Body of pancreas (tissue), 4 donors: ENCODE results near the gene WDR75. TPM values are rescaled to one million over a fixed set of nuclear protein-coding genes. Genes with fewer than 3 reads are reported as not detected.

Experiments
- ATAC-seq: fragments of 150-250 bp; one replicate; pipeline ENCODE4 v1.9.1; 2016
- DNase-seq, 4 donors: peaks; one replicate each; pipeline ENCODE4 v3.0.0-alpha.2; 2019
- H3K27ac ChIP-seq, 4 donors: fragments of 200-600 bp; sonication (generic); 1 replicate in 3 of 4; 2 replicates in 1 of 4; pipeline versions ENCODE4 v1.5.1 to v1.6.1; 2016 to 2019; ENCODE audit warnings: mild to moderate bottlenecking in 1 of 4, mixed read lengths in 1 of 4, moderate library complexity in 1 of 4
- H3K27me3 ChIP-seq, 2 donors: fragments of 200-600 bp; sonication (generic); one replicate each; pipeline ENCODE4 v1.6.0; 2016; ENCODE audit warnings: mild to moderate bottlenecking in 1 of 2
- H3K36me3 ChIP-seq, 2 donors: fragments of 200-600 bp; sonication (generic); replicated peaks in 1 of 2; 2 replicates each; pipeline ENCODE4 v1.5.1; 2016; ENCODE audit warnings: low read depth in 2 of 2; ENCODE audit not compliant: insufficient read depth in 1 of 2
- H3K4me1 ChIP-seq: fragments of 200-600 bp; sonication (generic); one replicate; pipeline ENCODE4 v1.6.0; 2016
- H3K4me3 ChIP-seq, 2 donors: fragments of 200-600 bp; sonication (generic); 1 replicate in 1 of 2; 2 replicates in 1 of 2; pipeline ENCODE4 v1.5.1; 2016 to 2019
- H3K9me3 ChIP-seq, 3 donors: fragments of 200-600 bp; sonication (generic); 1 replicate in 2 of 3; 2 replicates in 1 of 3; pipeline ENCODE4 v1.5.1; 2016
- POLR2A ChIP-seq, 3 donors: fragments of 450-650 bp; IDR thresholded peaks; one replicate each; pipeline ENCODE4 v1.6.1; 2016; ENCODE audit warnings: antibody characterized with exemption in 3 of 3, mild to moderate bottlenecking in 2 of 3
- WGBS, 2 donors: methylation state at CpG; one replicate each; pipeline ENCODE4 v1.1.5; 2017; 5-methylcytosine and 5-hydroxymethylcytosine counted together
- intact Hi-C: fragments of 100-400 bp; cut with DNase I; formaldehyde crosslinking; loops from one replicate; pipeline ENCODE4 v1.15.1; 2023
- total RNA-seq, 2 donors: library from RNA; depleted of rRNA; stranded (reverse); fragments of >200 nt; gene quantifications; one replicate each; pipeline ENCODE4 v1.1.0, GENCODE V29; 2016
- TF ChIP-seq, protein P1 (sequence below), 7 experiments: fragments of 450-650 bp in 4 of 7; fragments of 200-600 bp in 3 of 7; sonication (generic) in 3 of 7; IDR thresholded peaks; one replicate each; pipeline ENCODE4 v1.5.1; 2016 to 2019; ENCODE audit warnings: antibody characterized with exemption in 7 of 7

The WDR75 gene
- total RNA-seq, 2 donors from 2014 or later = 14.2 to 26.2 TPM

DNA sequence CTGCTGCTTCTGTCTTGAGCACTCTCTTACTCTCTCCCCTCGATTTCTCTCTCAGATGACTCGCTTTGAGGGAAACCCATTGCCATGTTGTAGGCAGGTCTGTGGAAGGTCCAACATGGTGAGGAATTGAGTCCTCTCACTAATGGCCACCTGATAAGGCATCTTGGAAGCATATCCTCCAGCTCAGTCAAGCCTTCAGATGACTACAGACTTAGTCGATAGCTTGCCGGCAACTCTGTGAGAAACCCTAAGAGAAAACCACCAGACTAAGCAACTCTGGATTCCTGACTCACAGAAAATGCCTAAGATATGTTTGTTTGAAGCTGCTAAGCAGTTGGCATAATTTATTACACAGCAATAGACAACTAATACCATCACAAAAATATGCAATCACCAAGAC, 51.2 kb downstream of the WDR75 start:
- H3K36me3 ChIP-seq = no peaks in the 10 kb centered on the region
- TF ChIP-seq POLR2A (IDR thresholded peaks at IDR 0.05) = no peak
- TF ChIP-seq, protein P1, sequence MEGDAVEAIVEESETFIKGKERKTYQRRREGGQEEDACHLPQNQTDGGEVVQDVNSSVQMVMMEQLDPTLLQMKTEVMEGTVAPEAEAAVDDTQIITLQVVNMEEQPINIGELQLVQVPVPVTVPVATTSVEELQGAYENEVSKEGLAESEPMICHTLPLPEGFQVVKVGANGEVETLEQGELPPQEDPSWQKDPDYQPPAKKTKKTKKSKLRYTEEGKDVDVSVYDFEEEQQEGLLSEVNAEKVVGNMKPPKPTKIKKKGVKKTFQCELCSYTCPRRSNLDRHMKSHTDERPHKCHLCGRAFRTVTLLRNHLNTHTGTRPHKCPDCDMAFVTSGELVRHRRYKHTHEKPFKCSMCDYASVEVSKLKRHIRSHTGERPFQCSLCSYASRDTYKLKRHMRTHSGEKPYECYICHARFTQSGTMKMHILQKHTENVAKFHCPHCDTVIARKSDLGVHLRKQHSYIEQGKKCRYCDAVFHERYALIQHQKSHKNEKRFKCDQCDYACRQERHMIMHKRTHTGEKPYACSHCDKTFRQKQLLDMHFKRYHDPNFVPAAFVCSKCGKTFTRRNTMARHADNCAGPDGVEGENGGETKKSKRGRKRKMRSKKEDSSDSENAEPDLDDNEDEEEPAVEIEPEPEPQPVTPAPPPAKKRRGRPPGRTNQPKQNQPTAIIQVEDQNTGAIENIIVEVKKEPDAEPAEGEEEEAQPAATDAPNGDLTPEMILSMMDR (IDR thresholded peaks at IDR 0.05) = no peak
- no peaks in the 10 kb centered on the region for H3K9me3 ChIP-seq
- no peaks in the 10 kb centered on the region for H3K27me3 ChIP-seq
- intact Hi-C loops = no loop called here
- H3K4me3 ChIP-seq = no peak overlapping the region
- no peaks in the 10 kb centered on the region for H3K4me1 ChIP-seq
- H3K27ac ChIP-seq = no peak overlapping the region
- DNase-seq (no peak), ATAC-seq (no peak)
- WGBS, 2 donors = 82 to 92% methylated on average over 4 of the region's 4 CpGs

DNA sequence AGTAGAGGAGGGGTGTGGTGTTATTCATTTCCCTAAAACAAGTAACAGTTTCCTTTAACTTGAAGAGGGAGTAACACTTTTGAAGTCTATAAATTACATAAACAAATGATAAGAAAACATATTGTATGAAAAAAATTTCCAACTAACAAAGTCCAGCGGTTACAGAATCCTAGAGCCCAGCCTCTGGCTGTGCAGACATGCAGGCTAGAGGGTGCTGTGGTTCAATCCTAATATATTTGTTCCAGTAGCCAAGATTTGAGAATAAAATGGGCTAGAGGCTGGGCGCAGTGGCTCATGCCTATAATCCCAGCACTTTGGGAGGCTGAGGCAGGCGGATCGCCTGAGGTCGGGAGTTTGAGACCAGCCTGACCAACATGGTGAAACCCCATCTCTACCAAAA, 56.9 kb downstream of the WDR75 start:
- no peak overlapping the region for H3K27ac ChIP-seq
- ATAC-seq (no peak), DNase-seq (no peak)
- no peak for TF ChIP-seq POLR2A (IDR thresholded peaks at IDR 0.05)
- TF ChIP-seq, protein P1 (IDR thresholded peaks at IDR 0.05) = peak in 2 of 7 experiments; percentile 6 to 14
- no peaks in the 10 kb centered on the region for H3K4me1 ChIP-seq
- no peak overlapping the region for H3K4me3 ChIP-seq
- intact Hi-C loops = no loop called here
- WGBS, 2 donors = 80 to 83% methylated on average over 5 of the region's 5 CpGs
- no peaks in the 10 kb centered on the region for H3K27me3 ChIP-seq
- H3K36me3 ChIP-seq = no peaks in the 10 kb centered on the region
- H3K9me3 ChIP-seq = no peaks in the 10 kb centered on the region

DNA sequence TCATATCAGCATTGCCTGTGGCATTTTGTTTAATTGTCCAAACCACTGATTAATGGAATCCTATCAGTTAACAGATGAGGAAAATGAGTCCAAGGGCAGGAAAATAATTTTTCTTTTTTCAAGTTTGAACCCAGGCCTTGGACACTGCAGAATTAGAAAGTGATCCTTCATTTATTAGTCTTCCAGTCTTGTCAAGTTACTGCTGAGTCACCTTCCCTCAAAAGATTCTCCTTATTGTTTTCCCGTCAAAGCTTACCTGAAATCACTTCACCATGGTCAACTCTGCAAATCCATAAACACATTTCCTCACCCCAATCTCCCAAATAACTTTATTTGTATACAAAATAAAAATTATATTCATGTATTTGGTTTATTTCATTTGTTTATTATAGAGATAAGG, 57.9 kb downstream of the WDR75 start:
- H3K36me3 ChIP-seq = no peaks in the 10 kb centered on the region
- intact Hi-C loops = no loop called here
- no peaks in the 10 kb centered on the region for H3K9me3 ChIP-seq
- no peaks in the 10 kb centered on the region for H3K27me3 ChIP-seq
- TF ChIP-seq, protein P1 (IDR thresholded peaks at IDR 0.05) = no peak
- TF ChIP-seq POLR2A (IDR thresholded peaks at IDR 0.05) = no peak
- no peak for DNase-seq
- no peak overlapping the region for H3K4me3 ChIP-seq
- H3K27ac ChIP-seq = no peak overlapping the region
- no peaks in the 10 kb centered on the region for H3K4me1 ChIP-seq
- ATAC-seq = no peak
- 90 to 95% methylated on average over 1 of the region's 1 CpG for WGBS, 2 donors

DNA sequence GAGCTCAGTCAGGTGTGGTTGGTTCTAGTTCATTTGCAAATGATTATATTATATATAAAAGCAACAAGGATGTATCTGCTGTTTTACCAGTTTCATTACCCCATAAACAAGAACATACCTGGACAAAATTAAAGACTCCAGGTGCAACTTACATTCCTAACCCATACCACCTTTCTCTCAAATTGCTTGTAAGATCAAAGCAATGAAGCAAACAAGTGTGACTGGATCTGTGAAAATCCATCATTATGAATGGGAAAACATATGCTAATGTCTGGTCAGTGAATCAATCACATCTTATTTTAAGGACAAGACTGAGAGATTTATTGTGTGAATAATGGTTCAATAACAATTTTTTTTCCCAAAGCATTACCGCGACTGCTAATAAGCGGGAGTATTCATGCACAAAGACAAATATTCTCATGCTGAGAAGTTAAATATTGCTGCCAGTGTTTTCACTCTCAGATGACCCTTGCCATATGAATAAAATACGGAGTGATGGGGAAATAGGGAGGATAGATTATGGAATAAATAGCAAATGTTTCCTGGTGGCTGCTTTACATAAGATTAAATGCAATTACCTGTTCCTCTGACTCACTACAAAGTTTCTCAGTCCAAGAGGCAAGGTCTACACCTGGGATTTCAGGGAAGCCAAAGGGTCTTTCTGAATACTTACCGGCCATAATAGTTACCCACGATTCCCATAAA, 59.3 kb downstream of the WDR75 start:
- Histone ChIP-seq H3K27me3 (no peaks in the 10 kb centered on the region), H3K4me3 (no peak overlapping the region), H3K4me1 (no peaks in the 10 kb centered on the region), H3K9me3 (no peaks in the 10 kb centered on the region), H3K27ac (no peak overlapping the region), H3K36me3 (no peaks in the 10 kb centered on the region)
- intact Hi-C loops = no loop called here
- no peak for TF ChIP-seq POLR2A (IDR thresholded peaks at IDR 0.05)
- TF ChIP-seq, protein P1 (IDR thresholded peaks at IDR 0.05) = no peak
- ATAC-seq = no peak
- WGBS, 2 donors = 39 to 42% methylated on average over 6 of the region's 6 CpGs
- DNase-seq = no peak

DNA sequence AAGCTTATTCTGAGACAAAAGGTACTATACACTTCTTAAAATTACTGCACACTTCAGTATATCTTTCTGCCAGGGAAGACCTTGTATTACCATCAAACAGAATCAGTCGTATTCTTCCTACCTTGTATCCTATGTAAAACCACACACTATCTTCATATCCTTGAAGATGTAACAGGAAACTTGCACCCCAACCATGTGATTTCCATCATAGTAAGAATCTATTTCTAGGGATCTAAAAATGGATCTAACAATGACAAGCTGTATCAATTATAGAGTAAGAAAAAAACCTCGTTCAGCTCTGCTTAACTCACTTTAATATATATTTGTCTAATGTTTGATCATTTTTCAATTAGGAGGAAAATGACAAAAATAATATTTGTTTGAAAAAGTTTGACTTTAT, 60.2 kb downstream of the WDR75 start:
- no peaks in the 10 kb centered on the region for H3K36me3 ChIP-seq
- H3K27ac ChIP-seq = no peak overlapping the region
- no peak for DNase-seq
- WGBS, 2 donors = 65 to 67% methylated on average over 2 of the region's 2 CpGs
- ATAC-seq = no peak
- TF ChIP-seq, protein P1 (IDR thresholded peaks at IDR 0.05) = no peak
- no peak for TF ChIP-seq POLR2A (IDR thresholded peaks at IDR 0.05)
- no peaks in the 10 kb centered on the region for H3K4me1 ChIP-seq
- H3K9me3 ChIP-seq = no peaks in the 10 kb centered on the region
- intact Hi-C loops = no loop called here
- H3K27me3 ChIP-seq = no peaks in the 10 kb centered on the region
- H3K4me3 ChIP-seq = no peak overlapping the region
